ENCODE measurements around the gene GALT. TPM values are rescaled to one million over a fixed set of nuclear protein-coding genes. Genes with fewer than 3 reads are reported as not detected.

The GALT gene
- total and polyA plus RNA-seq, 2 of the 13 experiments (the other 11 are each of a cell fraction or from before 2014, with no cell fraction given): 40.4 to 46.3 TPM

- no peak for TF ChIP-seq ARID5B (CRISPR knock-in tag; IDR thresholded peaks at IDR 0.05)
- TF ChIP-seq YEATS2 (CRISPR knock-in tag; IDR thresholded peaks at IDR 0.05; ENCODE audit: borderline replicate concordance): peak; percentile 27; the same call in 1 of the 2 replicates
- TF ChIP-seq U2AF2 (IDR thresholded peaks at IDR 0.05; ENCODE audit: low read depth, low read length): no peak
- TF ChIP-seq GRHL1 (CRISPR knock-in tag; conservative IDR thresholded peaks at IDR 0.05): no peak
- no peak for TF ChIP-seq MTF2 (CRISPR knock-in tag; IDR thresholded peaks at IDR 0.05; ENCODE audit: borderline replicate concordance)
- TF ChIP-seq KDM2A (CRISPR knock-in tag; IDR thresholded peaks at IDR 0.05; ENCODE audit: borderline replicate concordance, low read depth): peak; percentile 48
- TF ChIP-seq NRL (CRISPR knock-in tag; IDR thresholded peaks at IDR 0.05; ENCODE audit: borderline replicate concordance): no peak
Observed at GRCh38 chr9:34633851-34634550, 12.5 kb upstream of the GALT start (continued).

All from HepG2 (cell line).